ENCODE measurements around the gene TSPYL4.

- TF ChIP-seq POLR2AphosphoS5 (IDR thresholded peaks at IDR 0.05; ENCODE audit: low read depth, low read length), result no peak
- no peak for TF ChIP-seq CTCF (IDR thresholded peaks at IDR 0.05 in 2 of 3, conservative IDR thresholded peaks at IDR 0.05 in 1 of 3; ENCODE audit: borderline replicate concordance in 1 of 3, insufficient read depth in 1 of 3, low read depth in 2 of 3, low read length in 2 of 3)
- TF ChIP-seq REST (IDR thresholded peaks at IDR 0.05; ENCODE audit: low read depth), result no peak
- TF ChIP-seq TCF7L2 (IDR thresholded peaks at IDR 0.05; ENCODE audit: borderline replicate concordance, extremely low read depth, insufficient read depth, insufficient read length), result no peak
- no peak for TF ChIP-seq CEBPB (IDR thresholded peaks at IDR 0.05; ENCODE audit: low read depth)
- no peak for TF ChIP-seq EZH2phosphoT487 (IDR thresholded peaks at IDR 0.05; ENCODE audit: borderline replicate concordance)
- TF ChIP-seq ZNF274 (IDR thresholded peaks at IDR 0.05; ENCODE audit: low read depth, low read length), result no peak
- TF ChIP-seq POLR2A (IDR thresholded peaks at IDR 0.05; ENCODE audit: borderline replicate concordance, extremely low read depth, insufficient read depth, insufficient read length), result no peak
- TF ChIP-seq ATF3 (IDR thresholded peaks at IDR 0.05), result no peak
- TF ChIP-seq EZH2 (IDR thresholded peaks at IDR 0.05), result no peak
- TF ChIP-seq JUND (IDR thresholded peaks at IDR 0.05), result no peak
Observed at GRCh38 chr6:116291701-116292396, 38.0 kb upstream of the TSPYL4 start.

All from HCT116 (cell line).